ENCODE data around the gene GPHN.

GPHN gene

DNA sequence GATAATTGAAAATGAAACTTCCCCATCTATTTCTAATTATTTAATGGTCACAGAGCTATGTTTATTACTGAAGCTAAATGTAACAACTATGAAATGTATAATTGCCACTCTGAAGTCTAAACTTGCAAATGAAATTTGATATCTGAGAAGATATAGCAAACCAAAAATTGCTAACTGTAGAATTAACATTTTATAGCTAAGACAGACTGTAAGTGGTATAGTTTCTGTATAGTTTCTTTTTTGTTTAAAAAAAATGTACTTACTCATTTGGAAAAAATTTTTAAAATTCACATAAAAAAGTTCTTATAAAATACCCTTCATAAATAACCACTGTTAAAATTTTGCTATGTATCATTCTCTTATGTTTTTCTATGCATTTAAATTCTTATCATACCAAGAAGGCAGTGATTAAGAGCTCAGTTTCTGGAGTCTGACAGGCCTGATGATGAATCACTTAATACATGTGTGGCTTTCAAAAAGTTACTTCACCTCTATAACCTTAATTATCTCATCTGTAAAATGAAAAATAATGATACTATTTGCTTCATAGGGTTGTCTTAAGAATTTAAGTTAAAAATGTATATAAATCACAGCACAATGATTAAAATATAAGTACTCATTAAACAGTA is 466.6 kb downstream of the GPHN start:
- Mint-ChIP-seq H3K27me3 (no peaks in the 10 kb centered on the region), H3K36me3 (no peaks in the 10 kb centered on the region), H3K4me3 (no peak overlapping the region), H3K9me3 (no peaks in the 10 kb centered on the region), H3K27ac (no peak overlapping the region), H3K4me1 (no peaks in the 10 kb centered on the region)
- DNase-seq: no peak
- CTCF ChIA-PET: no interaction called here

DNA sequence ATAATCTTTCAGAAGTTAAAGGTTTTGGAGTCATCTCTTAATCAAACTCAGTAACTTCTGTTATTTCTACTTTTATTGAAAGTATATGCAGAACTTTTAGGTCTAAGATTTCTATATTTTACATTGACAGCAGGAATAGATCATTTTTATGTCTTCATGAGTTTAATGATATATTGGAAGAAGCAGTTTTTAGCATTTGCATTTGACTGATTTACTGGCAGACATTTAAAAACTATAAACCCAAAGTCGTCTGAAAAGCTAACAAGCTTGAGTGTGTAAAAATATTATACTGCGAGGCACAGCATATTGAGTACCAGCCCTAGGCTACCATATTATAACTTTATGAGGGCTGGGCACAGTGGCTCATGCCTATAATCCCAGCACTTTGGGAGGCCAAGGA is 467.3 kb downstream of the GPHN start:
- Mint-ChIP-seq H3K4me1 (no peaks in the 10 kb centered on the region), H3K4me3 (no peak overlapping the region), H3K9me3 (no peaks in the 10 kb centered on the region), H3K27me3 (no peaks in the 10 kb centered on the region), H3K36me3 (no peaks in the 10 kb centered on the region), H3K27ac (no peak overlapping the region)
- no peak for DNase-seq
- CTCF ChIA-PET: no interaction called here

DNA sequence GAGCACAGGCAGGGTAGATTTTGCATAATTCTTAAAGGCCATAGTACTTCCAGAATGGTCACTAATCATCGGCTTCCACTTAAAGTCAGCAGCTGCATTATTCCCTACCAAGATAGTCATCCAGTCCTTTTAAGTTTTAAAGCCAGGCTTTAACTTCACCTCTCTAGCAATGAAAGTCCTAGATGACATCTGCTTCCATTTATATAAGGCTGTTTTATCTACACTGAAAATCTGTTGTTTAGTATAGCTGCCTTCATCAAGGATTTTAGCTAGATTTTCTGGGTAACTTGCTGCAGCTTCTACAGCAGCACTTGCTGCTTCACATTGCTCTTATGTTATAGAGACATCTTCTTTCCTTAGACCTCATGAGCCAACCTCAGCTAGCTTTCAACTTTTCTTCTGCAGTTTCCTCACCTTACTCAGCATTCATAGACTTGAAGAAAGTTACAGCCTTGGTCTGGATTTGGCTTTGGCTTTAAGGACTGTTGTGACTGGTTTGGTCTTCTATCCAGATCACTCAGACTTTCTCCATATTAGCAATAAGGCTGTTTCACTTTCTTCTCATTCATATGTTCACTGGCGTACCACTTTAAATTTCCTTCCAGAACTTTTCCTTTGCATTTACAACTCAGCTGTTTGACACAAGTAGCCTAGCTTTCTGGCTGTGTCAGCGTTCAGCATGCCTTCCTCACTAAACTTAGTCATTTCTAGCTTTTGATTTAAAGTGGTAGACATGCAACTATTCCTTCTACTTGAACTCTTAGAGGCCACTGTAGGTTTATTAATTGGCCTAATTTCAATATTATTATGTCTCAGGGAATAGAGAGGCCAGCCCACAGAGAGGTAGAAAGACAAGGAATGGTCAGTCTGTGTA is 471.4 kb downstream of the GPHN start:
- H3K4me3 Mint-ChIP-seq: no peak overlapping the region
- H3K27ac Mint-ChIP-seq: no peak overlapping the region
- H3K9me3 Mint-ChIP-seq: no peaks in the 10 kb centered on the region
- H3K27me3 Mint-ChIP-seq: no peaks in the 10 kb centered on the region
- no peak for DNase-seq
- CTCF ChIA-PET: no interaction called here
- H3K4me1 Mint-ChIP-seq: no peaks in the 10 kb centered on the region
- no peaks in the 10 kb centered on the region for H3K36me3 Mint-ChIP-seq

DNA sequence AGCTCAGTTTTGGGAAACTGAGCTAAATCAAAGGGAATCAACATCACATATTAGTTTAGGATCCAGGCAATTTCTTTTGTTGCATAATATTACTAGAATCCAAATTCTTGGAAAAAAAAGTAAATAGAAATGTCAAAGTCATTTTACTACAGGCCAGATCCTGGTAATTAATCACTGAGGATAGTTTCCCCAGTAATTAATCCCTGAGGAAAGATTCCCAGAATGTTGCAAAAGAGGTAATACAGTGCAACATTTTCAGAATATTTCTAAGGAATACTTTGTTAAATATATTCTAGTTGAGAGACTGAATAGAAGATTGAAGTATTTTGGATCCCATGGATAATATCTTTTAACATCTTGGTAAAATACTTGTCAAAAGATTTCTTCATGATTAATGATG is 474.3 kb downstream of the GPHN start:
- no peaks in the 10 kb centered on the region for H3K4me1 Mint-ChIP-seq
- no peaks in the 10 kb centered on the region for H3K36me3 Mint-ChIP-seq
- H3K27ac Mint-ChIP-seq: no peak overlapping the region
- H3K27me3 Mint-ChIP-seq: no peaks in the 10 kb centered on the region
- CTCF ChIA-PET: no interaction called here
- no peaks in the 10 kb centered on the region for H3K9me3 Mint-ChIP-seq
- H3K4me3 Mint-ChIP-seq: no peak overlapping the region
- DNase-seq: no peak

DNA sequence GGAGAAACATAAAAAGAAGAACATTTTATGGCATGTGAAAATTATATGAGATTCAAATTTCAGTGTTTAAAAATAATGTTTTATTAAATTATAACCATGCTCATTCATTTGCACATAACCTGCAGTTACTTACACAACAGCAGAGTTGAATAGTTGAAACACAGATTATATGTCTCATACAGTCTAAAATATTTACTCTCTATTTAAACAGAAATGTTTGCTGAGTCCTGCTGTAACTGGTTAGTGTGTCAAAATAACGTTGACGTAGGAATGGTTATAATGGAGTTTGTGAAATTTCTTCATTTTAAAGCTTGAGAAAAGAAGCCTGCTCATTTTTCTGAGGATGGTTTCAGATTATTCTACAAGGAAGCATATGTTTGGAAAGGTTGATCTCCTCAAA is 484.8 kb downstream of the GPHN start:
- Mint-ChIP-seq H3K27me3 (no peaks in the 10 kb centered on the region), H3K4me3 (no peak overlapping the region), H3K36me3 (no peaks in the 10 kb centered on the region), H3K4me1 (no peaks in the 10 kb centered on the region), H3K9me3 (no peaks in the 10 kb centered on the region), H3K27ac (no peak overlapping the region)
- DNase-seq: no peak
- CTCF ChIA-PET: no interaction called here

- H3K27me3 Mint-ChIP-seq: no peaks in the 10 kb centered on the region
- H3K27ac Mint-ChIP-seq: no peak overlapping the region
- no peaks in the 10 kb centered on the region for H3K9me3 Mint-ChIP-seq
- H3K4me1 Mint-ChIP-seq: peaks cover 3% of the 10 kb centered on the region
- no peak for DNase-seq
- CTCF ChIA-PET: no interaction called here
- no peaks in the 10 kb centered on the region for H3K36me3 Mint-ChIP-seq
- no peak overlapping the region for H3K4me3 Mint-ChIP-seq
These were observed 485.6 kb downstream of the GPHN start for GRCh38 chr14:66993512-66993911.

DNA sequence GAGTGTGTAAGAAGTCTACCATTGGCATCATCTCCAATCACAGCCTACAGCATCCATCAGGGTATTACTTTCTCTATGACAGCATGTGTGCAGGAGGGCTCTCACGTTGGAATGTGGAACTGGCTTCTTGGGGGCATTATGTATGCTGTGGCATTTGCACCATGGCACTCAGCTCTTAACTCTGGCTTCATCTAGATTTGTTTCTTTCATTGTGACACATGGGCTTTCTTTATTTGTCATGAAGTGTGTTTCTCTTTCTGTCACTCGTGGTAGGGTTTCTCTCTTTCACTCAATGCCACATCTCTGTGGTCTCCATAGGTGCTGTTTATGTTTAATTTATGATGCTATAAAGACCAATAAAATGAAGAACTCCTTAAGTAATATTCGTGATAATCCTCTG is 490.1 kb downstream of the GPHN start:
- H3K9me3 Mint-ChIP-seq: no peaks in the 10 kb centered on the region
- H3K4me1 Mint-ChIP-seq: peaks cover 3% of the 10 kb centered on the region
- no peaks in the 10 kb centered on the region for H3K27me3 Mint-ChIP-seq
- H3K36me3 Mint-ChIP-seq: no peaks in the 10 kb centered on the region
- H3K4me3 Mint-ChIP-seq: no peak overlapping the region
- CTCF ChIA-PET: interaction anchor here (1.0 kb wide), 1 partner anchor 11 kb away, joined by 3 read pairs; no protein-coding TSS in a partner anchor
- no peak for DNase-seq
- no peak overlapping the region for H3K27ac Mint-ChIP-seq

- H3K36me3 Mint-ChIP-seq: no peaks in the 10 kb centered on the region
- CTCF ChIA-PET: no interaction called here
- H3K27me3 Mint-ChIP-seq: no peaks in the 10 kb centered on the region
- H3K4me3 Mint-ChIP-seq: no peak overlapping the region
- H3K4me1 Mint-ChIP-seq: peaks cover 3% of the 10 kb centered on the region
- H3K27ac Mint-ChIP-seq: no peak overlapping the region
- no peaks in the 10 kb centered on the region for H3K9me3 Mint-ChIP-seq
- DNase-seq: no peak
These were observed 492.0 kb downstream of the GPHN start for GRCh38 chr14:66999978-67000377.

DNA sequence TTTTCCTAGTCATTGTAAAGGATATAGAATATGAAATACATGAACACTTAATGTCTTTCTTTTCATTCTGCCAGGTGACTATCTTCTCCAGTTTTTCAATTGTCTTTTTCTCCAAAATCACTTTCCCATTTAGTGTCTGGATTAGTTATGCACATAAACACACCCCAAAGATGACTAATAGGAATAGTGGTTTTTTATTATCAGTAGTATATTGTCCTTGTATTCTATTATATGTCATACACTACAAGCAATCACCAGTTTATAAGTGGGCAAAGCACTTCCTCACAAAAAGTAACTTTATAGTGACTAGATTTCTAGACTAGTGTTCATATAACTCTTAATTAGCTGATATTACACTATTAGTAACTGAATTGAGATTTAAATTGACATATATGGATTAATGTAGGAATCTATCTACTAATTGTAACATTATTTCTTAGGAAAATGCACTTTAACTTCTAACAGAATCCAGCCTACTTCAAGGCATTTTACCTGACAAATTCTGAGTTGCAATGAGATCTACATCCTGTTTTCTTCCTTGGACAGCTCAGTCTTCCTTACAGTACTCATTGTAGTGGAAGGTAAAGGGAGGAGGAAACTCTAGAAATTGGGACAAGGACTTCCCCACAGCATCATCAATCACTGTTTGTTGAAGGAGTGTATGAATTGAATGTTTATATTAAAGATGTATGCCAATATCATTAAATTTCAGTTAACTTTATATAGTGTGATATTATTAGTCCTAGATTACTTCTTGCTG is 495.2 kb downstream of the GPHN start:
- CTCF ChIA-PET: no interaction called here
- Mint-ChIP-seq H3K27ac (no peak overlapping the region), H3K36me3 (no peaks in the 10 kb centered on the region), H3K4me1 (no peaks in the 10 kb centered on the region), H3K27me3 (no peaks in the 10 kb centered on the region), H3K4me3 (no peak overlapping the region), H3K9me3 (no peaks in the 10 kb centered on the region)
- DNase-seq: no peak

DNA sequence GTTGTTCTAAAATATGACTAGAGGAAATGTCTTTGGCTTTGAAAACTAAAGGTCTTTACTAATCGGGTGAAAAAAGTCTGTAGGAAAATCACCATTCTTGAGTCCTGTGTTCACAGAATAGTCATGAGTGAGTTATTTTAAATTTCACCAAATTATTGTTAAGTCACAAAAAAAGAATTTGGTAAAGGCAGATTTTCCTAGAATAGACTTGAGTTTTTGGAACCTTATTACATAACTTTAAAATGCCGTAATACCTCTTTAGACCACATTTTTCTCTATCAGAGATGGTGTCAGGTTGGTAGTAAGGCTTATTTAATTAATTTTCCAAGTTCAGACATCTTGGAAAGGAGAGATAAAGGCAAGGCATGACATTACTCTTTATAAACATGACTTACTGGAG is 496.6 kb downstream of the GPHN start:
- CTCF ChIA-PET: no interaction called here

GRCh38 chr14:67010602-67011001 is 502.7 kb downstream of the GPHN start:
- Mint-ChIP-seq H3K27ac (no peak overlapping the region), H3K4me1 (no peaks in the 10 kb centered on the region), H3K27me3 (no peaks in the 10 kb centered on the region), H3K36me3 (no peaks in the 10 kb centered on the region), H3K4me3 (no peak overlapping the region), H3K9me3 (no peaks in the 10 kb centered on the region)
- no peak for DNase-seq
- CTCF ChIA-PET: no interaction called here

More for the DNA sequence above, 496.6 kb downstream of the GPHN start:
- Mint-ChIP-seq H3K36me3 (no peaks in the 10 kb centered on the region), H3K27me3 (no peaks in the 10 kb centered on the region), H3K4me1 (no peaks in the 10 kb centered on the region), H3K27ac (no peak overlapping the region), H3K4me3 (no peak overlapping the region), H3K9me3 (no peaks in the 10 kb centered on the region)
- no peak for DNase-seq

GRCh38 chr14:67016856-67017255 is 508.9 kb downstream of the GPHN start:
- Mint-ChIP-seq H3K27ac (no peak overlapping the region), H3K27me3 (no peaks in the 10 kb centered on the region), H3K4me3 (no peak overlapping the region), H3K9me3 (no peaks in the 10 kb centered on the region), H3K4me1 (peaks cover 6% of the 10 kb centered on the region), H3K36me3 (no peaks in the 10 kb centered on the region)
- DNase-seq: no peak
- CTCF ChIA-PET: no interaction called here

GRCh38 chr14:67018720-67019119 is 510.8 kb downstream of the GPHN start:
- no peak for DNase-seq
- H3K4me1 Mint-ChIP-seq: peaks cover 6% of the 10 kb centered on the region
- no peaks in the 10 kb centered on the region for H3K27me3 Mint-ChIP-seq
- no peak overlapping the region for H3K4me3 Mint-ChIP-seq
- H3K36me3 Mint-ChIP-seq: no peaks in the 10 kb centered on the region
- CTCF ChIA-PET: no interaction called here
- H3K9me3 Mint-ChIP-seq: no peaks in the 10 kb centered on the region
- no peak overlapping the region for H3K27ac Mint-ChIP-seq

- H3K9me3 Mint-ChIP-seq: peaks cover 5% of the 10 kb centered on the region
- H3K4me1 Mint-ChIP-seq: peaks cover 6% of the 10 kb centered on the region
- H3K36me3 Mint-ChIP-seq: no peaks in the 10 kb centered on the region
- DNase-seq: no peak
- H3K27me3 Mint-ChIP-seq: no peaks in the 10 kb centered on the region
- CTCF ChIA-PET: no interaction called here
- no peak overlapping the region for H3K4me3 Mint-ChIP-seq
- no peak overlapping the region for H3K27ac Mint-ChIP-seq
These were observed 511.8 kb downstream of the GPHN start for GRCh38 chr14:67019796-67020195.

All from activated naive CD4-positive, alpha-beta T cell treated with anti-CD3 and anti-CD28 coated beads, Interleukin-2, amount 10 ng/mL, durations not matched to agents 7 days and 5 days (primary cell).